Medulla oblongata (tissue), 1 donor: Measurements from ENCODE around the gene TRIM25.

ENCODE experiments used
- DNase-seq: peaks from one replicate; pipeline ENCODE4 v3.0.0-alpha.2; 2015; ENCODE audit errors: extremely low spot score

TRIM25 gene

GRCh38 chr17:56894859-56895455 is 18.9 kb downstream of the TRIM25 start:
- DNase-seq, result no peak

DNA sequence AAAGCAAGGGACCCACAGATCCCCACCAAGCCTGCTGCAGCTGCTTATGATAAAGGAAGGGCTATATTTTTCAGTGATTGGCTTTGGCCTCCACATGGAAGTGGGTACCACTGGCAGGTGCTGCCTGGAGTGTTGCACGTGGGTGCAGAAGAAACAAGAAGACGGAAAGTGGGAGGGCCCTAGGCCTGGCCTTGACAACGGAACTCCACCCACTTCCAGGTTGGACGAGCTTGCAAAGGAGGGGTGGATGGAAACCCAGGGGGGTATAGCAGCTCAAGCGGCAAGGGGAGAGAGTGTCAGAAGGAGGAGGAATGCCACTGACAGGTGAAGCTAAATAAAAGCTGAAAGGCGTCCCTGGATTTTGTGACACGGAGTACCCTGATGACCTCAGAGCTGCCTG is 20.3 kb downstream of the TRIM25 start:
- DNase-seq, result no peak

GRCh38 chr17:56892333-56892732 is 21.5 kb downstream of the TRIM25 start:
- DNase-seq, result no peak

DNA sequence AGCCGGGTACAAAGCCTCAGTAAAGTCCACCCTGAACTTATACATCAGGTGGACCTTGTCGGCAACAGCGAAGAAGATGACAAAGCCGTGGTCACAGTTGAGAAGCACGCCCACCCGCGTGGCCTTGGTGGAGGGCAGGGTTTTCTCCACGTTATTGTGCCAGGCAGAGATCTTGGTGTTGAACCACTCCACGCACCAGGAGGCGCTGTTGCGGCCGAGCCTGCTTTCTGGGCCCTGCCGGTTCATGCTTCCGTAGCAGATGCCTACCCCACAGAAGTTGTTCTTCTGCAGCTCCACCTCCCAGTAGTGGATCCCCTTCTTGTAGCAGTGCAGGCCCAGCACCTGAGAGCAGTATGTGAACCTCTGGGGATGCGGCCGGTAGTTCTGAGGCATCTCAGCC is 22.1 kb downstream of the TRIM25 start:
- no peak for DNase-seq

GRCh38 chr17:56890906-56891674 is 22.8 kb downstream of the TRIM25 start:
- DNase-seq, result no peak

DNA sequence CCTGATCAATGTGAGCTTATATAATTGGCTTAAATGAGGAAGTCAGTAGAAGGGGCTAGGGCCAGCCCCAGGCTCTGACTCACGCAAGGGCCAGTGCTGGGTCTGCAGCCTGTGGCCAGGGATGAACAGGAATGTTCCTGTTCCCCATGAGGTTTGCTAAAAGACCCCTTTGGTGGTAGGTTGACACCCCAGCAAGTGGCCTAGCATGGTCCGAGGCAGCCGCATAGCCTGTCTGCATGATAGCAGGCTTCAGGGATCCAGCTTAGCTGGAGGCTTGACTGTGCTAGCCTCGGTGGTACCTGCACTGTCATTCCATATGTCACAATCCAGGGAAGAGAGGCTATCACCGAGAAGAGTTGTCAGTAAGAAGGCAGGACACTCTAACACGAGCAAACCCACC is 23.5 kb downstream of the TRIM25 start:
- DNase-seq, result no peak

DNA sequence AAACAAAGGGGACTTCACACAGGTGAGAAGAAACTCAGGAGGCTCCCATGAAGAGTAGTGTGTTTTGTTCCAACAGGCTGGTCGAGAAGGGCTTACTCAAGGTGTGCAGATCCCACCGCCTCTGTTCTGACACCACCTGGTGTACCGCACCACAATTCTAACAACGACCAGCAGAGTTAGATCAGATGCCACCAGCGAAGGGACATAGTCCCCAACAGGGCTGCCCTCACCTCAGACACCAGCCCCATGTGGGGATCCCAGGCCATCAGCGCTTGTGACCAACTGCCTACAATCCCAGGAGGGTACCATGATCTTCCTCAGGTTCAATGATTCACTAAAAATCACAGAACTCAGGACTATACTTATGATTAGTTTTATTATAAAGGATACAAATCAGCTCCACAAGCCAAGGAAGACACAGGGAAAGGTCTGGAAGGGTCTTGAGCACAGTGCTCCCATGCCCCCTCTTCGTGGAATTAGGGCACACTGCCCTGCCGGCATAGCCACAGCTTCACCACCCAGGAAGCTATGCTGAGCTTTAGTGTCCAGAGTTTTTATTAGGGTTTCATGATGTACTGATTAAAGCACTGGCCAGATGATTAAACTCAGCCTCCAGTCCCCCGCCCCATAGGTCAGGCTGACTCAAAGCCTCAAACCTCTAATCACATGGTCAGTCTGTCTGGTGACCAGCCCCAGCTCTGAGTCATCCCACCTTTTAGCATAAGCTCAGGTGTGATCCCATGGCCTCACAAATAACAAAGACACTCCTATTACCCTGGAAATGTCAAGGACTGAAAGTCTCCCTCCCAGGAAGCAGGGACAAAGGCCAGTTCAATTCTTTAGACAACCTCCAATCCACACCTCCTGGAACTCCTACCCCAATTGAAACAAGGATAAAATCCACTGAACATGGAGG is 26.0 kb downstream of the TRIM25 start:
- DNase-seq, result no peak

DNA sequence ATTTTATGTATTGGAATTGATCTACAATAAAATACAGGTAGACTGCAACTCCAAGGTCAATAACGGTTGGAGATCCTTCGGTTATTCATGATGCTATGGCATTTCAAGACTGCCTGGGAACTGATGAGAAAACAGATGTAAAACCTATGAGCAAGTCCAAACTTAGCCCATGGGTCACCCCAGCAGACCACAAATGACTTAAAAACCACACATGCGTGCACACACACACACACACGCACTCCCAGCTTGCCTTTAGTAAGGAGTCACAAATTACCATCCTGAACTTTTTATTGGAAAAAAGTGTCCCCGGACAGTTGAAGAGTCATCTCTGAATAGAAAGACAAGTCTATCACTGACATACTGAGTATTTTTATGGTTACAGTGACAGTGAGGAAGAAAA is 26.7 kb downstream of the TRIM25 start:
- no peak for DNase-seq

DNA sequence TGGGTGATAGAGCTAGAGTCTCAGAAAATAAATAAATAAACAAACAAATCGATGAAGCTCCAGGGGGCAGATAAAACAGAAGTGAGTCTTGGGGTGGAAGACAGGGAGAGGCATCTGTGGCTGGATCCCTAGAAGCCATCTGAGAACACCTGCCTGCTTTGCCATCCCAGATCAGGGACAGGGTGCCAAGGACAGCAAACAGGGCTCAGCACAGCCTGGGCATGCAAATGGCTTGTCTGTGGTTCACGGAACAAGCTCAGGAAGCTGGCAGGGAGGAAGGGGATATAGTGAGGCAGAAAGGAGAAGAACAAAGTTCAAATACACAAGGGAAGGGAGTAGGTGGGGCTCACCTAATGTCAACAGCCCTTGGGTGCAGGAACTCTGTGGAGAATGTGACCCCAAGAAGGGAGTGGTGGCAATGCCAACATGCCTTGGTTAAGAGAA is 27.5 kb downstream of the TRIM25 start:
- DNase-seq, result no peak

DNA sequence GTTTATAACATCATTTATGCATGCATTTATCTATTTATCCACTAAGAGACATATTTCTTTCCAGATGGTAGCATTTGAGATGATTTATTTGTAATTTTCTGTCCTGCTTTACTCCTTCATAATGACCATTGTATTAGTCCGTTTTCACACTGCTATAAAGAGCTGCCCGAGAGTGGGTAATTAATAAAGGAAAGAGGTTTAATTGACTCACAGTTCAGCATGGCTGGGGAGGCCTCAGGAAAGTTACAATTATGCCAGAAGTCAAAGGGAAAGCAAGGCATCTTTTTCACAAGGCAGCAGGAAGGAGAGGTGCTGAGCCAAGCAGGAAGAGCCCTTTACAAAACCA is 28.6 kb downstream of the TRIM25 start:
- DNase-seq, result no peak

GRCh38 chr17:56884483-56885311 is 29.2 kb downstream of the TRIM25 start:
- DNase-seq, result no peak

DNA sequence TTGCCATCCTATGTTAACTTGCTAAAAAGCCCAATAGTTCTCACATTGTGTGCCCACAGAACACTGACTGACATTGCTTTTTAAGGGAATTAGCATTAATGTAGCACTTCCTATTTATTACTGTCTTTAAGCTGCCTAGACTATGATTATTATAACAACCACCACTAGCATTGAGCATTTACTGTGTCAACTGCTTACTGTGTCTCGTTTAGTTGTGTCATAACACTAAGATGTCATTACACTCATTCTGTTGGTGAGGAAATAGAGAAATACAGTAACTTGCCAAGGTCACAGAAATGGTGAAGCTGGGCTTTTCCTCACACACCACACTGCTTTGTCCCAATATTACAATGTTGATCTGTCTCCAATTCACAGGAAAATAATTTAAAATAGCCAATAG is 30.2 kb downstream of the TRIM25 start:
- no peak for DNase-seq

GRCh38 chr17:56881685-56882295 is 32.1 kb downstream of the TRIM25 start:
- DNase-seq, result no peak

DNA sequence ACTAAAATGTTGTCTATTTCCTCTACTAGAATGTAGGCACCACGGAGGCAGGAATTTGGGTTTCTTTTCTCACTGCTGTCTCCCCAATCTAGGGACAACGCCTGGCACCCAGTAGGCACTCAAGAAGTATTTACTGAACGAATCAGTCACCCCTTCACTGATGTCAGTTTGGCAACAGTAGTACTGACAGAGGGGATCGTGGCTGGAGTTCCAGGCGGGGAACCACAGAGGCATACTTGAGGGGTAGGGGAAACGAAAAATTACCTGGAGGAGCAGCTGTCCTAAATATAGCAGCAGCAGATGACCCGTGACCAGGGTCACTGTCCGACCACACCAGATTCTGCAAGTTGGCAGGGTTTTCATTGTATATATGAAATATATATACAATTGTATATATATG is 33.3 kb downstream of the TRIM25 start:
- no peak for DNase-seq

GRCh38 chr17:56880133-56880532 is 33.7 kb downstream of the TRIM25 start:
- DNase-seq, result peak; percentile 50

GRCh38 chr17:56879280-56879679 is 34.6 kb downstream of the TRIM25 start:
- DNase-seq, result no peak

GRCh38 chr17:56876766-56877179 is 37.1 kb downstream of the TRIM25 start:
- no peak for DNase-seq

DNA sequence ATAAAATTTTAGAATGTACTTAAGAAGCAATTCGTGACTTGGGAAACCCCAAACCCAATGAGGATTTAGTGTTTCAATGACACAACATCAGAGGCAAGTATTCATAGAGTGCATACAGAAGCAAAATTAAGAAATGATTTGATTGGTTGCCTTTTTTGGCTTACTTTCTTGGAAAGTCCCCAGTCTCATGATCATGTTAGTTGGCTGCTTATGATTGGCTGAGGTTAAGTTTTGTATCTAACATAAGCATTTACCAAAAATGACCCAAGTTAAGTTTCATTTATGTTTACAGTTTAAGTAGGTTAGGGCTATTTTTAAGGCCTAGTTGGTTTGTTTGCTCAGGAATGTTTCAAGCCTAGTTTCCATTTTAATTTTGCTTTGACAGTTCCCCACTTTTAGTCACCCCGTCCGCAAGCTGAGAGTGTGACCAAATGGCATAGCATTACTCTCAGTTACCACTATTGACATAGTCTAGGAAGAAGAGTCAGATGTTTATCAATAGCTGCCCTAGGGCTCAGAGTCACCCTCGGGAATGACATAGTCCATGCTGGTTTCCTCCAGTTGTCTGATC is 43.7 kb downstream of the TRIM25 start:
- DNase-seq, result no peak

DNA sequence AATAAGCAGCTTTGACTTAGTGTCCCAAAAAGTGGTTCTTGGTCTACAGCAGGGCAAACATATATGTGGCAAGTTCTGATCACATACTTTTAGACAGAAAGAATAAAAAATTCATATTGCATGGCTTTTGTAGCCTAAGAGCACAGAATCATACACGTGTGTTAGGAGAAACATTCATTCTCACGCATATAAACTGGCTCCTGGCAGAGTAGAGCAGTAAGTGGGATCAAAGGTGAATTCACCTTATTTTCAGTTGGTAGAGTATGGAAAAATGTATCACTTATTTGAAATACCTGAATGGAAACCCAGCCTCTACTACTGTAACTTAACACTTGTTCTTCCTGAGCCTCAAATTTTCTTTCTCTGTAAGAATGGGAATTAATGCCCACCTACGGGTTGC is 45.1 kb downstream of the TRIM25 start:
- no peak for DNase-seq

- no peak for DNase-seq
Observed at GRCh38 chr17:56867948-56868376, 45.9 kb downstream of the TRIM25 start.

GRCh38 chr17:56866496-56866895 is 47.4 kb downstream of the TRIM25 start:
- no peak for DNase-seq
